ENCODE measurements around the gene DNA2.

DNA2 gene

DNA sequence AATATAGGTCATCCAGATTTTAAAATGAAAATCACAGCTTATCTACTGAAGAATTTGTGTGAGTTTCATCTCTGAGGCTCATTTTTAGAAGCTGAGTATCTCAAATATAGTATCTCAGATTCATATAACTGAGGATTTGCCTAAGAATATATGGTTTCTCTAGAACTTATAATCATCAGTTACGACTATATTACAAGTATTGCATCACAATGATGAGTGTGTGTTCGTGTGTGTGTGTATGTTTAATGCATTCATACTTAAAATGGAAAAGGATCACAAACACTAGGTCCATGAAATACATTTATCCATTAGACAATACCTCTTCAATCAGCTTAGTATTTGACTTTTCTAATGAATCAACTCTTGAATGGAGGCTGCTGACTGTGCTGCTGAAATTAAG lies 86.0 kb downstream of the DNA2 start:
- Histone ChIP-seq H3K27me3 (ENCODE audit: insufficient read depth, poor library complexity, severe bottlenecking) (no peaks in the 10 kb centered on the region), H3K4me3 (replicated peaks; ENCODE audit: insufficient read depth, low read length) (no peak overlapping the region), H3K27ac (replicated peaks) (no peak overlapping the region)
- no peak for DNase-seq (ENCODE audit: low read depth in 1 of 2, low spot score in 1 of 2)
- no peak for TF ChIP-seq REST (IDR thresholded peaks at IDR 0.05; ENCODE audit: insufficient replicate concordance, low read depth)
- TF ChIP-seq GABPA (IDR thresholded peaks at IDR 0.05; ENCODE audit: low read depth) = no peak
- no peak for TF ChIP-seq CTCF (IDR thresholded peaks at IDR 0.05; ENCODE audit: insufficient read depth, low read length)
- no peak for TF ChIP-seq POLR2AphosphoS5 (IDR thresholded peaks at IDR 0.05; ENCODE audit: low read depth)
- TF ChIP-seq SPI1 (IDR thresholded peaks at IDR 0.05; ENCODE audit: borderline replicate concordance, low read depth) = no peak

- TF ChIP-seq POLR2AphosphoS5 (IDR thresholded peaks at IDR 0.05; ENCODE audit: low read depth) (no peak), REST (IDR thresholded peaks at IDR 0.05; ENCODE audit: insufficient replicate concordance, low read depth) (no peak), GABPA (IDR thresholded peaks at IDR 0.05; ENCODE audit: low read depth) (no peak), CTCF (IDR thresholded peaks at IDR 0.05; ENCODE audit: insufficient read depth, low read length) (no peak), SPI1 (IDR thresholded peaks at IDR 0.05; ENCODE audit: borderline replicate concordance, low read depth) (no peak)
- no peak overlapping the region for H3K27ac ChIP-seq (replicated peaks)
- no peaks in the 10 kb centered on the region for H3K27me3 ChIP-seq (ENCODE audit: insufficient read depth, poor library complexity, severe bottlenecking)
- DNase-seq (ENCODE audit: low read depth in 1 of 2, low spot score in 1 of 2) = no peak
- no peak overlapping the region for H3K4me3 ChIP-seq (replicated peaks; ENCODE audit: insufficient read depth, low read length)
Observed at GRCh38 chr10:68371604-68372003, 100.2 kb downstream of the DNA2 start.

- Histone ChIP-seq H3K27ac (replicated peaks) (no peak overlapping the region), H3K27me3 (ENCODE audit: insufficient read depth, poor library complexity, severe bottlenecking) (no peaks in the 10 kb centered on the region), H3K4me3 (replicated peaks; ENCODE audit: insufficient read depth, low read length) (no peak overlapping the region)
- no peak for DNase-seq (ENCODE audit: low read depth in 1 of 2, low spot score in 1 of 2)
- TF ChIP-seq CTCF (IDR thresholded peaks at IDR 0.05; ENCODE audit: insufficient read depth, low read length) (no peak), SPI1 (IDR thresholded peaks at IDR 0.05; ENCODE audit: borderline replicate concordance, low read depth) (no peak), REST (IDR thresholded peaks at IDR 0.05; ENCODE audit: insufficient replicate concordance, low read depth) (no peak), GABPA (IDR thresholded peaks at IDR 0.05; ENCODE audit: low read depth) (no peak), POLR2AphosphoS5 (IDR thresholded peaks at IDR 0.05; ENCODE audit: low read depth) (no peak)
Observed at GRCh38 chr10:68367121-68367520, 104.7 kb downstream of the DNA2 start.

Data from HL-60 (cell line).